HepG2 (cell line): ENCODE measurements around the gene TIMM13. TPM values are rescaled to one million over a fixed set of nuclear protein-coding genes. Genes with fewer than 3 reads are reported as not detected.

Experiments used
- ATAC-seq: fragments of 200-7000 bp; cut with Tn5 transposase; 3 replicates; pipeline ENCODE4 v1.9.1; 2020; ENCODE audit warnings: mild to moderate bottlenecking, moderate library complexity
- BruUV-seq: library from RNA; stranded (reverse); fragments of 400-500 nt; replicated peaks from 2 replicates; lab custom pipeline; 2021; lab: Mats Ljungman, UMichigan
- CTCF ChIA-PET: fragments of 300-600 bp; formaldehyde crosslinking; extraction: SDS; loops from one replicate; lab custom pipeline; 2021; ENCODE audit warnings: low total read pairs, inconsistent platforms, low intra/inter-chr PET ratio; lab: Yijun Ruan, JAX
- POLR2A ChIA-PET: fragments of 350-600 bp; sonication (Branson Sonifier 250); formaldehyde crosslinking; loops from one replicate; lab custom pipeline; 2020; ENCODE audit warnings: antibody characterized with exemption, inconsistent platforms; lab: Yijun Ruan, JAX
- DNase-seq: peaks from one replicate; pipeline ENCODE4 v3.0.0-alpha.2; 2015; ENCODE audit warnings: low spot score
- FAIRE-seq: peaks from 3 replicates; lab custom pipeline; 2011; peaks lifted over from hg19 to GRCh38; lab: Jason Lieb, UNC
- H2AFZ ChIP-seq: one replicate; pipeline ENCODE4 v1.6.1; 2011; ENCODE audit warnings: low read length, inconsistent platforms
- H3K27ac ChIP-seq: fragments of 300-600 bp; 3 replicates; pipeline ENCODE4 v1.8.0; 2011; ENCODE audit warnings: mixed run types, mild to moderate bottlenecking, mixed read lengths, low read length, inconsistent platforms; ENCODE audit not compliant: insufficient read depth; ENCODE audit errors: extremely low read length
- H3K27me3 ChIP-seq, 2 experiments: fragments of 200-600 bp in 1 of 2; 2 replicates in 1 of 2; 3 replicates in 1 of 2; pipeline versions ENCODE4 v1.6.0 to v1.8.0; 2011; ENCODE audit warnings: low read length in 2 of 2, mild to moderate bottlenecking in 2 of 2, moderate library complexity in 2 of 2, inconsistent platforms in 1 of 2; ENCODE audit not compliant: insufficient read depth in 2 of 2, control insufficient read depth in 1 of 2
- H3K36me3 ChIP-seq, 2 experiments: fragments of 200-600 bp in 1 of 2; replicated peaks in 1 of 2; 2 replicates in 1 of 2; 3 replicates in 1 of 2; pipeline versions ENCODE4 v1.5.1 to v1.8.0; 2011; ENCODE audit warnings: low read length in 2 of 2, inconsistent platforms in 1 of 2; ENCODE audit not compliant: insufficient read depth in 2 of 2, control insufficient read depth in 1 of 2
- H3K4me1 ChIP-seq: 2 replicates; pipeline ENCODE4 v1.5.1; 2012; ENCODE audit warnings: low read length, inconsistent platforms; ENCODE audit not compliant: insufficient read depth
- H3K4me2 ChIP-seq: 2 replicates; pipeline ENCODE4 v1.6.0; 2011; ENCODE audit warnings: low read depth, low read length, inconsistent platforms
- H3K4me3 ChIP-seq, 3 experiments: fragments of 200-600 bp in 1 of 3; sonication (generic), shearing (Covaris generic) in 1 of 3; replicated peaks in 1 of 3; 2 replicates each; pipeline ENCODE4 v1.5.1; 2011 to 2016; ENCODE audit warnings: low read length in 3 of 3, inconsistent platforms in 2 of 3, low read depth in 2 of 3, mild to moderate bottlenecking in 2 of 3, control low read depth in 1 of 3, mixed read lengths in 1 of 3; ENCODE audit not compliant: insufficient read depth in 1 of 3
- H3K79me2 ChIP-seq: one replicate; pipeline ENCODE4 v1.6.1; 2011; ENCODE audit warnings: low read length, inconsistent platforms; ENCODE audit not compliant: insufficient read depth
- H3K9ac ChIP-seq: 2 replicates; pipeline ENCODE4 v1.6.0; 2011; ENCODE audit warnings: mild to moderate bottlenecking, low read depth, low read length, inconsistent platforms; ENCODE audit not compliant: insufficient read depth
- H3K9me3 ChIP-seq: 2 replicates; pipeline ENCODE4 v1.5.1; 2012; ENCODE audit warnings: mild to moderate bottlenecking, low read length
- H4K20me1 ChIP-seq: 2 replicates; pipeline ENCODE4 v1.6.0; 2011; ENCODE audit warnings: inconsistent platforms, mild to moderate bottlenecking, low read length, moderate library complexity; ENCODE audit not compliant: insufficient read depth
- AGO2 ChIP-seq: fragments of 200-400 bp; formaldehyde crosslinking; optimal IDR thresholded peaks from 2 replicates; pipeline ENCODE3; 2017; ENCODE audit warnings: mild to moderate bottlenecking, low read depth, low read length, moderate library complexity
- GATA4 ChIP-seq: sonication (generic); IDR thresholded peaks from 2 replicates; pipeline ENCODE4 v1.6.1; 2016; ENCODE audit warnings: antibody characterized with exemption, low read depth, borderline replicate concordance
- RBFOX2 ChIP-seq: fragments of 200-400 bp; formaldehyde crosslinking; IDR thresholded peaks from 2 replicates; pipeline ENCODE4 v1.6.1; 2017; ENCODE audit warnings: low read depth, mild to moderate bottlenecking, low read length
- ZNF124 ChIP-seq: sonication (generic); formaldehyde crosslinking; IDR thresholded peaks from 2 replicates; pipeline ENCODE4 v1.4.0; 2020; ENCODE audit warnings: missing genetic modification reagents
- ZNF362 ChIP-seq: sonication (generic); formaldehyde crosslinking; IDR thresholded peaks from 2 replicates; pipeline ENCODE4 v1.4.0; 2020; ENCODE audit warnings: missing genetic modification reagents, mild to moderate bottlenecking, borderline replicate concordance
- ZXDC ChIP-seq: sonication (generic); formaldehyde crosslinking; IDR thresholded peaks from 2 replicates; pipeline ENCODE4 v1.5.0; 2020; ENCODE audit warnings: mild to moderate bottlenecking, missing genetic modification reagents
- WGBS: methylation state at CpG from one replicate; pipeline ENCODE4 v1.1.6; 2017; ENCODE audit warnings: low lambda C conversion rate; 5-methylcytosine and 5-hydroxymethylcytosine counted together
- in situ Hi-C: cut with HindIII; loops from 2 replicates; pipeline ENCODE4 v1.10.0; 2017; ENCODE audit warnings: low pct_unique_long_range_greater_than_20kb; ENCODE audit not compliant: extremely low pct_ligation_motif_present
- intact Hi-C: fragments of 100-400 bp; cut with micrococcal nuclease; formaldehyde crosslinking; loops from one replicate; pipeline ENCODE4 v1.10.0; 2022; ENCODE audit not compliant: unreplicated experiment
- polyA plus RNA-seq, 8 experiments: library from polyadenylated mRNA; depleted of rRNA in 3 of 8; stranded (reverse) in 7 of 8; unstranded in 1 of 8; fragments of >200 nt; fragmentation: Illumina TruSeq in 4 of 8; extraction: Trizol in 4 of 8; gene quantifications; 2 replicates each; pipeline versions ENCODE4 v1.2.1 to v1.2.3, GENCODE V29; 2011 to 2016; ENCODE audit warnings: low read depth in 4 of 8, missing spikeins in 1 of 8, mixed read lengths in 1 of 8; ENCODE audit not compliant: insufficient read depth in 1 of 8
- total RNA-seq, 5 experiments: library from RNA; depleted of rRNA; stranded (reverse); fragments of >200 nt; fragmentation: Illumina TruSeq; extraction: Trizol; gene quantifications; 2 replicates each; pipeline ENCODE4 v1.2.3, GENCODE V29; 2016; ENCODE audit warnings: low read depth in 1 of 5

The TIMM13 gene
- total and polyA plus RNA-seq, 2 of the 13 experiments (the other 11 are each of a cell fraction or from before 2014, with no cell fraction given), result 48.4 to 108 TPM

- Histone ChIP-seq H3K27ac (no peak overlapping the region), H3K9ac (no peak overlapping the region), H3K27me3 (no peaks in the 10 kb centered on the region), H3K9me3 (no peaks in the 10 kb centered on the region), H3K4me1 (no peaks in the 10 kb centered on the region), H3K4me2 (no peak overlapping the region), H3K4me3 (no peak overlapping the region), H3K79me2 (peaks cover 6% of the 10 kb centered on the region)
- DNase-seq (no peak), FAIRE-seq (no peak)
- ChIA-PET CTCF (no interaction called here), POLR2A (interaction anchor here (1.8 kb wide), 1 partner anchor 10 kb away, joined by 8 read pairs; no protein-coding TSS in a partner anchor)
- no TSS peak for BruUV-seq
- 98% methylated on average over 19 of the region's 20 CpGs for WGBS
- TF ChIP-seq RBFOX2 (0 out of 2 replicates have a peak, but pooled peaks have one; percentile 15), AGO2 (peak; percentile 66), GATA4 (no peak), ZXDC (CRISPR knock-in tag) (no peak), ZNF124 (CRISPR knock-in tag) (no peak)
- TF ChIP-seq, all 625 proteins: peak for 2
- Histone ChIP-seq H4K20me1 (no peaks in the 10 kb centered on the region), H3K36me3 (peaks cover 33 to 64% of the 10 kb centered on the region in 2 experiments; a peak in 4 of 5 replicates), H2AFZ (no peak overlapping the region)
- ATAC-seq, result no peak
- in situ Hi-C loops (no loop called here), intact Hi-C loops (no loop called here)
Observed at GRCh38 chr19:2438178-2438577, 10.8 kb upstream of the TIMM13 start.

GRCh38 chr19:2436926-2437325 is 9.5 kb upstream of the TIMM13 start:
- WGBS, result over 99% methylated on average over 9 of the region's 15 CpGs
- Histone ChIP-seq H3K27me3 (no peaks in the 10 kb centered on the region), H3K4me1 (no peaks in the 10 kb centered on the region), H3K9me3 (no peaks in the 10 kb centered on the region), H4K20me1 (no peaks in the 10 kb centered on the region), H3K4me3 (no peak overlapping the region), H3K79me2 (peaks cover 6% of the 10 kb centered on the region), H3K36me3 (peaks cover 31 to 63% of the 10 kb centered on the region in 2 experiments; a peak in 4 of 5 replicates), H3K4me2 (no peak overlapping the region), H3K27ac (no peak overlapping the region), H2AFZ (no peak overlapping the region), H3K9ac (no peak overlapping the region)
- intact Hi-C loops, result no loop called here
- TF ChIP-seq AGO2, result peak; percentile 57
- no peak for TF ChIP-seq ZNF362 (CRISPR knock-in tag)
- ATAC-seq, result no peak; the same call in 2 of the 3 replicates
- DNase-seq, result no peak
- CTCF ChIA-PET, result no interaction called here
- POLR2A ChIA-PET, result interaction anchor here (1.2 kb wide), 1 partner anchor 13 kb away, joined by 3 read pairs; no protein-coding TSS in a partner anchor
- no peak for FAIRE-seq
- in situ Hi-C loops, result no loop called here
- no TSS peak for BruUV-seq
